ENCODE results near the gene JKAMP. TPM values are rescaled to one million over a fixed set of nuclear protein-coding genes. Genes with fewer than 3 reads are reported as not detected.

The JKAMP gene
- total and polyA plus RNA-seq, 2 donors (not counting 3 experiments of a cell fraction or from before 2014, with no cell fraction given): 30.8 to 160 TPM

DNA sequence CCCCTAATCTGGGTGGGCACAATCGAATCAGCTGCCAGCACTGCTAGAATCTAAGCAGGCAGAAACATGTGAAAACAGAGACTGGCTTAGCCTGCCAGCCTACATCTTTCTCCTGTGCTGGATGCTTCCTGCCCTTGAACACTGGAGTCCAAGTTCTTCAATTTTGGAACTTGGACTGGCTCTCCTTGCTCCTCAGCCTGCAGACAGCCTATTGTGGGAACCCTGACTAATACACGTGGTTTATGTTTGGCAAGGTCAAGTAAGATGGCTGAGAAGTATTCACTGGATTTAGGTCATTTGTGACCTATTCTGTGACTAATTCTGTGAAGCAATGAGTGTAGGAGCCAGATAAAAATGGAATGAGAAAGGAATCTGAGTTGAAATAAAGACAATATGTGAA, 30.2 kb upstream of the JKAMP start:
- intact Hi-C loops (cut with micrococcal nuclease): no loop called here
- POLR2A ChIA-PET: no interaction called here
- dilution Hi-C loops (cut with MboI; ENCODE audit: extremely low pct_ligation_motif_present, low sequenced_read_pairs): no loop called here
- Histone ChIP-seq H3K4me3 (replicated peaks in 1 of 3; ENCODE audit: insufficient read depth in 1 of 3, low read depth in 1 of 3, low read length in 3 of 3) (no peak overlapping the region), H3K9me1 (replicated peaks; ENCODE audit: control insufficient read depth, extremely low read depth, insufficient read depth, low read length) (no peaks in the 10 kb centered on the region), H3K9me3 (replicated peaks; ENCODE audit: control insufficient read depth, insufficient read depth, low read length) (no peaks in the 10 kb centered on the region), H3K27ac (ENCODE audit: insufficient read depth, low read depth, low read length) (no peak overlapping the region), H3K27me3 (ENCODE audit: control insufficient read depth in 2 of 2, insufficient read depth in 2 of 2, low read length in 2 of 2) (no peaks in the 10 kb centered on the region), H3K79me2 (ENCODE audit: control insufficient read depth, insufficient read depth, low read length) (no peaks in the 10 kb centered on the region), H3K4me1 (ENCODE audit: control insufficient read depth, extremely low read depth, insufficient read depth, low read length) (peaks cover 4% of the 10 kb centered on the region), H3K9ac (replicated peaks; ENCODE audit: extremely low read depth, insufficient read depth, low read length) (no peak overlapping the region), H2AFZ (ENCODE audit: low read depth, low read length) (no peak overlapping the region), H4K20me1 (replicated peaks; ENCODE audit: control insufficient read depth, extremely low read depth, insufficient read depth, low read length) (no peaks in the 10 kb centered on the region), H3K4me2 (ENCODE audit: insufficient read depth, low read length) (no peak overlapping the region), H3K36me3 (ENCODE audit: control insufficient read depth in 2 of 2, extremely low read depth in 1 of 2, insufficient read depth in 2 of 2, low read length in 2 of 2) (no peaks in the 10 kb centered on the region)
- FAIRE-seq: peak; percentile 18
- peak; percentile 14 for TF ChIP-seq JUN (IDR thresholded peaks at IDR 0.05; ENCODE audit: borderline replicate concordance, insufficient read depth, insufficient read length, low read depth)
- TF ChIP-seq GATA2 (IDR thresholded peaks at IDR 0.05; ENCODE audit: insufficient read depth, insufficient read length, low read depth, low read length): no peak
- TF ChIP-seq FOS (IDR thresholded peaks at IDR 0.05; ENCODE audit: borderline replicate concordance, insufficient read depth, low read length): peak; percentile 14
- no peak for TF ChIP-seq POLR2A (IDR thresholded peaks at IDR 0.05; ENCODE audit: low read depth, low read length)
- TF ChIP-seq, protein P1, sequence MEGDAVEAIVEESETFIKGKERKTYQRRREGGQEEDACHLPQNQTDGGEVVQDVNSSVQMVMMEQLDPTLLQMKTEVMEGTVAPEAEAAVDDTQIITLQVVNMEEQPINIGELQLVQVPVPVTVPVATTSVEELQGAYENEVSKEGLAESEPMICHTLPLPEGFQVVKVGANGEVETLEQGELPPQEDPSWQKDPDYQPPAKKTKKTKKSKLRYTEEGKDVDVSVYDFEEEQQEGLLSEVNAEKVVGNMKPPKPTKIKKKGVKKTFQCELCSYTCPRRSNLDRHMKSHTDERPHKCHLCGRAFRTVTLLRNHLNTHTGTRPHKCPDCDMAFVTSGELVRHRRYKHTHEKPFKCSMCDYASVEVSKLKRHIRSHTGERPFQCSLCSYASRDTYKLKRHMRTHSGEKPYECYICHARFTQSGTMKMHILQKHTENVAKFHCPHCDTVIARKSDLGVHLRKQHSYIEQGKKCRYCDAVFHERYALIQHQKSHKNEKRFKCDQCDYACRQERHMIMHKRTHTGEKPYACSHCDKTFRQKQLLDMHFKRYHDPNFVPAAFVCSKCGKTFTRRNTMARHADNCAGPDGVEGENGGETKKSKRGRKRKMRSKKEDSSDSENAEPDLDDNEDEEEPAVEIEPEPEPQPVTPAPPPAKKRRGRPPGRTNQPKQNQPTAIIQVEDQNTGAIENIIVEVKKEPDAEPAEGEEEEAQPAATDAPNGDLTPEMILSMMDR (IDR thresholded peaks at IDR 0.05; ENCODE audit: extremely low read depth in 1 of 2, insufficient read depth in 1 of 2, low read depth in 1 of 2, low read length in 2 of 2): no peak
- no peak for TF ChIP-seq EZH2 (IDR thresholded peaks at IDR 0.05; ENCODE audit: borderline replicate concordance, low read depth, low read length, severe bottlenecking)
- TF ChIP-seq POLR2AphosphoS5 (IDR thresholded peaks at IDR 0.05; ENCODE audit: insufficient read depth, low read depth, low read length): no peak
- TF ChIP-seq, protein P2, sequence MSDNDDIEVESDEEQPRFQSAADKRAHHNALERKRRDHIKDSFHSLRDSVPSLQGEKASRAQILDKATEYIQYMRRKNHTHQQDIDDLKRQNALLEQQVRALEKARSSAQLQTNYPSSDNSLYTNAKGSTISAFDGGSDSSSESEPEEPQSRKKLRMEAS (IDR thresholded peaks at IDR 0.05; ENCODE audit: insufficient read depth, insufficient read length): no peak
- TF ChIP-seq MYC (IDR thresholded peaks at IDR 0.05; ENCODE audit: low read depth, low read length): no peak
- BruUV-seq (replicated peaks): no TSS peak
- CTCF ChIA-PET: no interaction called here
- DNase-seq (ENCODE audit: low read depth, low spot score): peak; percentile 50

Data from endothelial cell of umbilical vein (primary cell).